Lower lobe of right lung (tissue), 2 donors: ENCODE data around the gene LRP3. TPM values are rescaled to one million over a fixed set of nuclear protein-coding genes. Genes with fewer than 3 reads are reported as not detected.

Source experiments
- ATAC-seq, 2 donors: fragments of 200-7000 bp; cut with Tn5 transposase; one replicate each; pipeline ENCODE4 v1.9.1; 2020 to 2022; ENCODE audit warnings: mild to moderate bottlenecking in 2 of 2, moderate library complexity in 2 of 2
- DNase-seq: peaks from one replicate; pipeline ENCODE4 v3.0.0-alpha.2; 2020
- H3K27ac ChIP-seq: fragments of 200-600 bp; one replicate; pipeline ENCODE4 v1.8.0; 2022
- H3K27me3 ChIP-seq: fragments of 200-600 bp; one replicate; pipeline ENCODE4 v1.8.0; 2022; ENCODE audit warnings: low read depth
- H3K36me3 ChIP-seq: fragments of 200-600 bp; one replicate; pipeline ENCODE4 v1.8.0; 2022; ENCODE audit warnings: mild to moderate bottlenecking
- H3K4me1 ChIP-seq: fragments of 200-600 bp; one replicate; pipeline ENCODE4 v1.8.0; 2022
- H3K4me3 ChIP-seq: fragments of 200-600 bp; one replicate; pipeline ENCODE4 v1.8.0; 2022; ENCODE audit warnings: mild to moderate bottlenecking
- H3K9me3 ChIP-seq: fragments of 200-600 bp; one replicate; pipeline ENCODE4 v1.8.0; 2022
- CTCF ChIP-seq: fragments of 200-600 bp; IDR thresholded peaks from one replicate; pipeline ENCODE4 v1.8.0; 2022; ENCODE audit warnings: antibody characterized with exemption, mild to moderate bottlenecking
- intact Hi-C: fragments of 100-400 bp; cut with DNase I; formaldehyde crosslinking; loops from one replicate; pipeline ENCODE4 v1.11.0; 2022
- total RNA-seq: library from RNA; stranded (reverse); fragmentation: NEBNext Ultra II Directional; extraction: Animal tissue kit (Norgen Biotek cat#: 25700); gene quantifications from one replicate; pipeline ENCODE4 v1.2.1, GENCODE V29; 2021
- donor health status: DM: no; HTN: yes; CAD: no; lungs with severe emphysema.

The LRP3 gene
- total RNA-seq, 1 donor from 2014 or later: 13.8 TPM

- no peak for DNase-seq
- H3K4me3 ChIP-seq: no peak overlapping the region
- H3K36me3 ChIP-seq: no peaks in the 10 kb centered on the region
- H3K27ac ChIP-seq: no peak overlapping the region
- no peaks in the 10 kb centered on the region for H3K9me3 ChIP-seq
- H3K4me1 ChIP-seq: no peaks in the 10 kb centered on the region
- TF ChIP-seq CTCF: no peak
- intact Hi-C loops: no loop called here
- H3K27me3 ChIP-seq: peaks cover 4% of the 10 kb centered on the region
- ATAC-seq: no peak
Measured at GRCh38 chr19:33210266-33210940, 16.3 kb downstream of the LRP3 start.

GRCh38 chr19:33211794-33212435 is 17.8 kb downstream of the LRP3 start:
- ATAC-seq: no peak
- Histone ChIP-seq H3K27me3 (peaks cover 4% of the 10 kb centered on the region), H3K36me3 (no peaks in the 10 kb centered on the region), H3K4me1 (no peaks in the 10 kb centered on the region), H3K4me3 (no peak overlapping the region), H3K9me3 (no peaks in the 10 kb centered on the region), H3K27ac (no peak overlapping the region)
- intact Hi-C loops: no loop called here
- TF ChIP-seq CTCF: no peak
- DNase-seq: no peak

- no peak for ATAC-seq
- Histone ChIP-seq H3K36me3 (no peaks in the 10 kb centered on the region), H3K27me3 (peaks cover 4% of the 10 kb centered on the region), H3K9me3 (no peaks in the 10 kb centered on the region), H3K4me1 (no peaks in the 10 kb centered on the region), H3K4me3 (no peak overlapping the region), H3K27ac (no peak overlapping the region)
- TF ChIP-seq CTCF: no peak
- no peak for DNase-seq
- intact Hi-C loops: no loop called here
Measured at GRCh38 chr19:33212436-33213172, 18.5 kb downstream of the LRP3 start.

- no peak for DNase-seq
- no peak for TF ChIP-seq CTCF
- Histone ChIP-seq H3K4me1 (no peaks in the 10 kb centered on the region), H3K27me3 (peaks cover 4% of the 10 kb centered on the region), H3K9me3 (no peaks in the 10 kb centered on the region), H3K4me3 (no peak overlapping the region), H3K27ac (no peak overlapping the region), H3K36me3 (no peaks in the 10 kb centered on the region)
- no peak for ATAC-seq
- intact Hi-C loops: no loop called here
Measured at GRCh38 chr19:33214596-33214995, 20.5 kb downstream of the LRP3 start.

- peaks cover 4% of the 10 kb centered on the region for H3K27me3 ChIP-seq
- H3K36me3 ChIP-seq: no peaks in the 10 kb centered on the region
- H3K9me3 ChIP-seq: no peaks in the 10 kb centered on the region
- no peak overlapping the region for H3K27ac ChIP-seq
- no peak for ATAC-seq
- no peak for TF ChIP-seq CTCF
- DNase-seq: no peak
- no peak overlapping the region for H3K4me3 ChIP-seq
- no peaks in the 10 kb centered on the region for H3K4me1 ChIP-seq
- intact Hi-C loops: no loop called here
Measured at GRCh38 chr19:33215438-33216197, 21.5 kb downstream of the LRP3 start.
